Neural crest cell (in vitro differentiated cells): ENCODE measurements around the gene ST6GALNAC5. TPM values are rescaled to one million over a fixed set of nuclear protein-coding genes. Genes with fewer than 3 reads are reported as not detected.
A peak's percentile ranks its signal among the peaks of the same experiment; 100 is the strongest.

Source experiments
- DNase-seq: peaks from one replicate; pipeline ENCODE4 v3.0.0; 2021; ENCODE audit warnings: low read depth, mixed read lengths, low spot score
- H3K27ac Mint-ChIP-seq: one replicate; pipeline ENCODE4 v1.8.0; 2021; ENCODE audit warnings: mild to moderate bottlenecking, mixed read lengths; ENCODE audit not compliant: unreplicated experiment
- H3K27me3 Mint-ChIP-seq: 2 replicates; pipeline ENCODE4 v1.8.0; 2021; ENCODE audit warnings: low read depth, mild to moderate bottlenecking, mixed read lengths
- H3K36me3 Mint-ChIP-seq: 2 replicates; pipeline ENCODE4 v1.8.0; 2021; ENCODE audit warnings: low read depth, mild to moderate bottlenecking, mixed read lengths
- H3K4me1 Mint-ChIP-seq: 2 replicates; pipeline ENCODE4 v1.8.0; 2021; ENCODE audit warnings: mixed read lengths
- H3K4me3 Mint-ChIP-seq: one replicate; pipeline ENCODE4 v1.8.0; 2021; ENCODE audit warnings: mild to moderate bottlenecking, mixed read lengths
- H3K9me3 Mint-ChIP-seq: 2 replicates; pipeline ENCODE4 v1.8.0; 2021; ENCODE audit warnings: mixed read lengths
- total RNA-seq: library from RNA; stranded (reverse); gene quantifications from 2 replicates; pipeline ENCODE4 v1.2.1, GENCODE V29; 2021
- TF ChIP-seq, protein P1 (sequence below): fragments of 200-600 bp; sonication (generic); conservative IDR thresholded peaks from 2 replicates; pipeline ENCODE4 v1.5.0; 2021; ENCODE audit warnings: antibody characterized with exemption, mild to moderate bottlenecking

ST6GALNAC5 gene
- total RNA-seq, 1 donor from 2014 or later: 45.6 TPM

DNA sequence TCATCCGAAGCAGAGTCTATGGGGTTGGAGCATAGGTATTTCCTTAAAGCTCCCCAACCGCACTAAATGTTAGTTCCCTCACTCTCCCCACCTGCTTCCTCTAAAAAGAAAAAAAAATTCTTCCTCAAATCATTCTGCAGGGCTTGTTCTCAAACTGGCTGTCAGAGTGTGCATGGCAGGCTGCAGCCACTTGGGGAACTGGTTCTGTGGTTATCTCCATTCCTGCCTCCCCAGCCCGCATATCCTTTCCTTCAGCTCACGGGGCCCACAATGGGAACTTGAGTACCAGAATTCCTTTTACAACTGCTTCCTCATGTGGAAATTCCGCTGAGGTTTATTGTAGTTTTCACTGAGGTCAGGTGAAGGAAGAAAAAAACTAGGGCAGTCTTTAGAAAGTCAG lies 192.7 kb downstream of the ST6GALNAC5 start:
- Mint-ChIP-seq H3K27ac (peak overlapping the region; percentile 66), H3K9me3 (peaks cover 2% of the 10 kb centered on the region), H3K4me3 (no peak overlapping the region), H3K27me3 (no peaks in the 10 kb centered on the region), H3K4me1 (peaks cover 56% of the 10 kb centered on the region), H3K36me3 (peaks cover 15% of the 10 kb centered on the region)
- TF ChIP-seq, protein P1, sequence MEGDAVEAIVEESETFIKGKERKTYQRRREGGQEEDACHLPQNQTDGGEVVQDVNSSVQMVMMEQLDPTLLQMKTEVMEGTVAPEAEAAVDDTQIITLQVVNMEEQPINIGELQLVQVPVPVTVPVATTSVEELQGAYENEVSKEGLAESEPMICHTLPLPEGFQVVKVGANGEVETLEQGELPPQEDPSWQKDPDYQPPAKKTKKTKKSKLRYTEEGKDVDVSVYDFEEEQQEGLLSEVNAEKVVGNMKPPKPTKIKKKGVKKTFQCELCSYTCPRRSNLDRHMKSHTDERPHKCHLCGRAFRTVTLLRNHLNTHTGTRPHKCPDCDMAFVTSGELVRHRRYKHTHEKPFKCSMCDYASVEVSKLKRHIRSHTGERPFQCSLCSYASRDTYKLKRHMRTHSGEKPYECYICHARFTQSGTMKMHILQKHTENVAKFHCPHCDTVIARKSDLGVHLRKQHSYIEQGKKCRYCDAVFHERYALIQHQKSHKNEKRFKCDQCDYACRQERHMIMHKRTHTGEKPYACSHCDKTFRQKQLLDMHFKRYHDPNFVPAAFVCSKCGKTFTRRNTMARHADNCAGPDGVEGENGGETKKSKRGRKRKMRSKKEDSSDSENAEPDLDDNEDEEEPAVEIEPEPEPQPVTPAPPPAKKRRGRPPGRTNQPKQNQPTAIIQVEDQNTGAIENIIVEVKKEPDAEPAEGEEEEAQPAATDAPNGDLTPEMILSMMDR: peak; percentile 29
- DNase-seq: no peak

DNA sequence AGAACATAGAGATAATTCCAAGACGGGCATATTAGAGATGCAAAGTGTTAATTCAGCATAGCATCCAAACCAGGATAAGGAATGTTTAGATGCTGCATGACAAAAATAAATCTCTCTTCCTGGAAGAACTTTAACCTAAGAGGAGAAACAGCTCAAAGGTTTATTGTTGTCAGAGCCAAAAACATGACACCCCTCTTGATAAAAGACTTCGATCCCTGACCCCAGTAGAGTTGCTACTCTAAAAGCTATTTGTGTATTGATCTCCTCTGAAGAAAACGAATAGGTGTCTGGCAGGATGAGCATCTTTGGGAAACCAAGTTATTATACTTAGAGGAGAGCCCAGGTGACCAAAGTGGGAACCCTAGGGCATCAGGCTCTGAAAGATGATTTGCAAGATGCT lies 193.9 kb downstream of the ST6GALNAC5 start:
- Mint-ChIP-seq H3K4me3 (no peak overlapping the region), H3K27me3 (no peaks in the 10 kb centered on the region), H3K4me1 (peaks cover 61% of the 10 kb centered on the region), H3K36me3 (peaks cover 12% of the 10 kb centered on the region), H3K27ac (no peak overlapping the region), H3K9me3 (no peaks in the 10 kb centered on the region)
- TF ChIP-seq, protein P1: no peak
- no peak for DNase-seq

DNA sequence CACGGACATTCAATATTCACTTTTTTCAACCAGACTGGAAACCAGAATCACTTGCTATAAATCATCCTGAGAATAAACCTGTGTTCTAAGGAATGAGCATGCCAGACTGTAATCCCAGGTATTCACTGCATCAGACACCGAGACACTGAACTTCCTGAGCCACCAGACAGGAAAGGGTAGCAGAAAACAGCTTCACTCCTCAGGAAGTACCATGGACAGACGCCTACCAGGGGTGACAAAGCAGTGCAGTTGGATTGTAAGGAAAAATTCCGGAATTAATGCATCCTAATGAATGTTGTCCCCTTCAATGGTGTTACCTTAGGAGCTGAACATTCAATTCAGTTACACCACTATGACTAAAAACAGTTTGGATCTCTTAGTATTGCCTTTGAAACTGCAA lies 195.8 kb downstream of the ST6GALNAC5 start:
- Mint-ChIP-seq H3K36me3 (peaks cover 16% of the 10 kb centered on the region), H3K27me3 (no peaks in the 10 kb centered on the region), H3K27ac (no peak overlapping the region), H3K4me3 (no peak overlapping the region), H3K9me3 (no peaks in the 10 kb centered on the region), H3K4me1 (peaks cover 60% of the 10 kb centered on the region)
- TF ChIP-seq, protein P1: no peak
- DNase-seq: no peak

- Mint-ChIP-seq H3K9me3 (no peaks in the 10 kb centered on the region), H3K27me3 (no peaks in the 10 kb centered on the region), H3K27ac (peak overlapping the region; percentile 91)
Observed at GRCh38 chr1:77064246-77064645, 197.0 kb downstream of the ST6GALNAC5 start.

DNA sequence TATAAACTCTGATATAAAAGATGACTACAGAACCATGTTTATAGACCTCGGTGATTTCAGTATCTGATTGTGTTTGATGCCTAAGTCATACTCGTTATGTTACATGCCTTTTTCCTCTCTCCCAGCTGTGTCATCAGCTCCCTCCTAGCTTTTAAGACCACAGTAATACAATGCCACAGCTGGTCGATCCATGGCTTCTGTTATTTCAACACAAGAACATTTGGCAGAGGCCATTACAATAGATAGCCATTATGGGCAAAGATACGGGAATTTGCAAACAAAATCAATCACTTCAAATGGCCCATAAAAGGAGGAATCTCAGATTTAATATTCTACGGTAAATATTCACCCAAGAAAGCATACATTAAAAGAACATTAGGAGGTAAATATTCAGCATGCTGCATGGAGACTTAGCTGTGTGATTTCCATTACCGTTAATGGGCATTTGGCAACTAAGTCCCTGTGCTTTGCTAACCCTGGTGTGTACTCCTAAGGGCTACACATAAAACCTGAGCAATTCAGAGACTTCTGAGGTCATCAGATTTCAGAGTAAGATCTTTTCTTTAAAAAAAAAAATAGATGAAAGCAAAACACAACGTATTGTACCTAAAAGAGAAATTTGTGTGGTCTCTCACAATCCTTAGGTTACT lies 198.5 kb downstream of the ST6GALNAC5 start:
- DNase-seq: no peak
- TF ChIP-seq, protein P1: no peak
- no peaks in the 10 kb centered on the region for H3K9me3 Mint-ChIP-seq
- H3K27me3 Mint-ChIP-seq: no peaks in the 10 kb centered on the region
- peaks cover 16% of the 10 kb centered on the region for H3K36me3 Mint-ChIP-seq
- no peak overlapping the region for H3K4me3 Mint-ChIP-seq
- peaks cover 39% of the 10 kb centered on the region for H3K4me1 Mint-ChIP-seq
- H3K27ac Mint-ChIP-seq: peak overlapping the region; percentile 53

More at GRCh38 chr1:77064246-77064645, 197.0 kb downstream of the ST6GALNAC5 start:
- DNase-seq: no peak
- H3K36me3 Mint-ChIP-seq: peaks cover 16% of the 10 kb centered on the region
- no peak overlapping the region for H3K4me3 Mint-ChIP-seq
- peaks cover 52% of the 10 kb centered on the region for H3K4me1 Mint-ChIP-seq
- TF ChIP-seq, protein P1: no peak
